Endodermal cell (in vitro differentiated cells): ENCODE data around the gene CCDC97. TPM values are rescaled to one million over a fixed set of nuclear protein-coding genes. Genes with fewer than 3 reads are reported as not detected.
A peak's percentile ranks its signal among the peaks of the same experiment; 100 is the strongest.

Experiments used
- DNase-seq: peaks from one replicate; pipeline ENCODE4 v3.0.0-alpha.2; 2017
- H3K27ac ChIP-seq: 2 replicates; pipeline ENCODE4 v1.5.1; 2013; ENCODE audit warnings: mild to moderate bottlenecking, low read depth, low read length, moderate library complexity
- H3K27me3 ChIP-seq: 2 replicates; pipeline ENCODE4 v1.6.1; 2013; ENCODE audit warnings: mild to moderate bottlenecking, low read length, moderate library complexity; ENCODE audit not compliant: insufficient read depth, control insufficient read depth, poor library complexity, severe bottlenecking
- H3K36me3 ChIP-seq: 2 replicates; pipeline ENCODE4 v1.7.0; 2013; ENCODE audit warnings: mild to moderate bottlenecking, low read length, moderate library complexity; ENCODE audit not compliant: control insufficient read depth, insufficient read depth
- H3K4me1 ChIP-seq: one replicate; pipeline ENCODE4 v1.7.0; 2013; ENCODE audit warnings: low read length; ENCODE audit not compliant: control insufficient read depth, insufficient read depth
- H3K4me3 ChIP-seq: 2 replicates; pipeline ENCODE4 v1.5.1; 2013; ENCODE audit warnings: mild to moderate bottlenecking, low read length, moderate library complexity
- H3K9ac ChIP-seq: 2 replicates; pipeline ENCODE4 v1.6.1; 2013; ENCODE audit warnings: mild to moderate bottlenecking, low read length, moderate library complexity; ENCODE audit not compliant: poor library complexity, severe bottlenecking; ENCODE audit errors: extremely low read depth
- H3K9me3 ChIP-seq: 2 replicates; pipeline ENCODE4 v1.6.1; 2013; ENCODE audit warnings: mild to moderate bottlenecking, low read length, moderate library complexity; ENCODE audit not compliant: control insufficient read depth
- H3K27ac Mint-ChIP-seq: 2 replicates; pipeline ENCODE4 v1.8.0; 2020; ENCODE audit warnings: mixed read lengths
- H3K27me3 Mint-ChIP-seq: 2 replicates; pipeline ENCODE4 v1.8.0; 2021; ENCODE audit warnings: mild to moderate bottlenecking, mixed read lengths; ENCODE audit not compliant: insufficient read depth
- H3K36me3 Mint-ChIP-seq: 2 replicates; pipeline ENCODE4 v1.8.0; 2020; ENCODE audit warnings: low read depth, mixed read lengths
- H3K4me1 Mint-ChIP-seq: 2 replicates; pipeline ENCODE4 v1.8.0; 2020; ENCODE audit warnings: mixed read lengths
- H3K4me3 Mint-ChIP-seq: 2 replicates; pipeline ENCODE4 v1.8.0; 2020; ENCODE audit warnings: mild to moderate bottlenecking, moderate library complexity, mixed read lengths
- H3K9me3 Mint-ChIP-seq: 2 replicates; pipeline ENCODE4 v1.8.0; 2020; ENCODE audit warnings: mild to moderate bottlenecking, mixed read lengths
- CTCF ChIP-seq: fragments of 200-600 bp; sonication (generic); conservative IDR thresholded peaks from 2 replicates; pipeline ENCODE4 v1.5.0; 2021; ENCODE audit warnings: antibody characterized with exemption, mild to moderate bottlenecking
- WGBS, 2 experiments: methylation state at CpG; one replicate each; pipeline versions ENCODE4 v1.1.5 to v1.1.7; 2013; ENCODE audit warnings: missing lambda C conversion rate in 2 of 2, mixed read lengths in 1 of 2; ENCODE audit not compliant: insufficient coverage in 1 of 2, insufficient read length in 1 of 2; 5-methylcytosine and 5-hydroxymethylcytosine counted together
- total RNA-seq, 2 donors: library from RNA; stranded (reverse); fragmentation: NEBNext Ultra II Directional in 1 of 2; extraction: Animal tissue kit (Norgen Biotek cat#: 25700) in 1 of 2; gene quantifications; 2 replicates in 1 of 2; 3 replicates in 1 of 2; pipeline ENCODE4 v1.2.1, GENCODE V29; 2021

The CCDC97 gene
- total RNA-seq, 2 donors from 2014 or later = 38.4 to 44.6 TPM

GRCh38 chr19:41307090-41307875 is 2.7 kb upstream of the CCDC97 start:
- Histone ChIP-seq H3K36me3 (peaks cover 66% of the 10 kb centered on the region), H3K27ac (peak overlapping the region; percentile 40), H3K27me3 (no peaks in the 10 kb centered on the region), H3K4me3 (no peak overlapping the region), H3K9me3 (no peaks in the 10 kb centered on the region), H3K4me1 (peaks cover 7% of the 10 kb centered on the region), H3K9ac (no peak overlapping the region)
- 81 to 94% methylated on average over 3 to 8 of the region's 8 CpGs for WGBS, 2 experiments
- Mint-ChIP-seq H3K9me3 (no peaks in the 10 kb centered on the region), H3K4me1 (peaks cover 19% of the 10 kb centered on the region), H3K4me3 (no peak overlapping the region), H3K36me3 (peaks cover 54% of the 10 kb centered on the region), H3K27ac (peak overlapping the region; percentile 22), H3K27me3 (peaks cover 2% of the 10 kb centered on the region)
- no peak for TF ChIP-seq CTCF
- no peak for DNase-seq

- no peak overlapping the region for H3K9ac ChIP-seq
- peaks cover 2% of the 10 kb centered on the region for H3K27me3 Mint-ChIP-seq
- WGBS, 2 experiments = 95 to 96% methylated on average over 3 to 4 of the region's 4 CpGs
Measured at GRCh38 chr19:41307954-41308449, 2.0 kb upstream of the CCDC97 start.

More at GRCh38 chr19:41307954-41308449, 2.0 kb upstream of the CCDC97 start:
- H3K4me1 Mint-ChIP-seq = peaks cover 19% of the 10 kb centered on the region
- H3K36me3 Mint-ChIP-seq = peaks cover 54% of the 10 kb centered on the region
- Histone ChIP-seq H3K4me1 (peaks cover 7% of the 10 kb centered on the region), H3K27ac (peak overlapping the region; percentile 40), H3K9me3 (no peaks in the 10 kb centered on the region), H3K36me3 (peaks cover 67% of the 10 kb centered on the region), H3K27me3 (no peaks in the 10 kb centered on the region), H3K4me3 (no peak overlapping the region)
- TF ChIP-seq CTCF = no peak
- H3K27ac Mint-ChIP-seq = peak overlapping the region; percentile 100
- no peaks in the 10 kb centered on the region for H3K9me3 Mint-ChIP-seq
- no peak overlapping the region for H3K4me3 Mint-ChIP-seq
- DNase-seq = no peak
